Stimulated activated CD8-positive, alpha-beta memory T cell treated with anti-CD3 and anti-CD28 coated beads, Interleukin-4, amount 100 ng/mL, for 1 hour (primary cell): Measurements from ENCODE around the gene RBP3.

ENCODE experiments used
- DNase-seq, 2 donors: peaks; one replicate each; pipeline ENCODE4 v3.0.0-alpha.2; 2020; ENCODE audit warnings: low read depth in 2 of 2, low spot score in 1 of 2

RBP3 gene

GRCh38 chr10:47336387-47337134 is 11.6 kb upstream of the RBP3 start:
- DNase-seq: no peak

GRCh38 chr10:47337310-47337709 is 10.9 kb upstream of the RBP3 start:
- no peak for DNase-seq

GRCh38 chr10:47339186-47339735 is 8.9 kb upstream of the RBP3 start:
- DNase-seq: no peak

- no peak for DNase-seq
Measured at GRCh38 chr10:47339759-47340607, 8.2 kb upstream of the RBP3 start.

- peak; percentile 40 to 45 for DNase-seq
Measured at GRCh38 chr10:47340608-47341170, 7.5 kb upstream of the RBP3 start.

GRCh38 chr10:47344996-47345870 is 2.9 kb upstream of the RBP3 start:
- DNase-seq: no peak

- DNase-seq: no peak
Measured at GRCh38 chr10:47346581-47347302, 1.4 kb upstream of the RBP3 start.

- DNase-seq: no peak
Measured at GRCh38 chr10:47347303-47347675, 874 bp upstream of the RBP3 start.

- DNase-seq: no peak
Measured at GRCh38 chr10:47348661-47349470, 703 bp downstream of the RBP3 start.

GRCh38 chr10:47349516-47349915 is 1.4 kb downstream of the RBP3 start:
- DNase-seq: no peak

- DNase-seq: no peak
Measured at GRCh38 chr10:47349941-47350371, 1.8 kb downstream of the RBP3 start.

- no peak for DNase-seq
Measured at GRCh38 chr10:47350671-47351640, 2.8 kb downstream of the RBP3 start.

GRCh38 chr10:47351899-47352815 is 4.0 kb downstream of the RBP3 start:
- DNase-seq: no peak

- no peak for DNase-seq
Measured at GRCh38 chr10:47353351-47353750, 5.2 kb downstream of the RBP3 start.

- no peak for DNase-seq
Measured at GRCh38 chr10:47354165-47354564, 6.0 kb downstream of the RBP3 start.

GRCh38 chr10:47354900-47355299 is 6.7 kb downstream of the RBP3 start:
- DNase-seq: no peak

GRCh38 chr10:47356708-47357107 is 8.5 kb downstream of the RBP3 start:
- no peak for DNase-seq
